Adrenal gland (tissue), 5 donors: ENCODE measurements around the gene AUNIP.

Experiments used
- CTCF ChIP-seq, 6 experiments: fragments of 450-650 bp in 4 of 6; fragments of 200-600 bp in 2 of 6; sonication (generic) in 1 of 6; IDR thresholded peaks; 1 replicate in 5 of 6; 2 replicates in 1 of 6; pipeline versions ENCODE4 v1.5.1 to v1.8.0; 2016 to 2021; ENCODE audit warnings: antibody characterized with exemption in 6 of 6, mild to moderate bottlenecking in 2 of 6, moderate library complexity in 1 of 6
- POLR2A ChIP-seq, 2 donors: fragments of 450-650 bp; IDR thresholded peaks; one replicate each; pipeline ENCODE4 v1.6.1; 2017; ENCODE audit warnings: antibody characterized with exemption in 2 of 2, mild to moderate bottlenecking in 2 of 2, moderate library complexity in 1 of 2
- donor health status: DM: no; HTN: no; CAD: no.

GRCh38 chr1:25879675-25880074, 20.4 kb upstream of the AUNIP start:
- TF ChIP-seq CTCF (IDR thresholded peaks at IDR 0.05) (no peak), POLR2A (IDR thresholded peaks at IDR 0.05) (peak in 1 of 2 donors; percentile 19)
